NCI-H226 (cell line): ENCODE results near the gene FBLN2.
A peak's percentile ranks its signal among the peaks of the same experiment; 100 is the strongest.
"Not testable (repeated sequence)": the region's sequence is repeated elsewhere in the genome, so short reads cannot be mapped to it uniquely, and the experiment has no call there.

Experiments used
- DNase-seq: peaks from one replicate; pipeline ENCODE4 v3.0.0-alpha.2; 2015

The FBLN2 gene

DNA sequence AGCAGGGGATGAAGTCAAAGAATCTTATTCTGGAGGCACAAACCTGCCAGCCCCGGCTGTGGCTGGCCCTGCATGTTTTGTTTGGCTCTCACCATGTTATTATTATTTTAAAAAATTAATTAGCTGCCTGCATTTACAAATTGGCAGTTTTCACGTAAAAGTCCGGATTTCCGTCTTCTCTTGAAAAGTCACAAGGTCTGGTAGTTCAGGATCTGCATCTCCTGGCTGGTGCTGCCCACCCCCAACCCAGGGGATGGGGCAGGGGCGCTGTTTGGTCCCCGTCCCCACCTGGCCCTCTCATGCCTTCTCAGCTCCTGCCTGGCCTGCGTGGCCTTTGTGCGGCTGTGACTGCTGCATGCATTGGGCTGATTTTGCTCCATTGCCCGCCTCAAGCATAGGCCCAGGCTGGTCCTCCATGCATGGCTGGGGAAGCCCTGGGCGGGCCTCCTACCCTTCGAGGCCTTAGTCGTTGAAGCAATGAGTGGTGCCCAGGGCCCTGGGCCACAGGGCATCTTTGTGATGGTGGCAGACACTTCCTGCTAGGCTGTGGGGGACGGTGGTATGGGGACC lies 2.0 kb downstream of the FBLN2 start:
- DNase-seq = no peak

- no peak for DNase-seq
Measured at GRCh38 chr3:13552857-13553652, 4.1 kb downstream of the FBLN2 start.

DNA sequence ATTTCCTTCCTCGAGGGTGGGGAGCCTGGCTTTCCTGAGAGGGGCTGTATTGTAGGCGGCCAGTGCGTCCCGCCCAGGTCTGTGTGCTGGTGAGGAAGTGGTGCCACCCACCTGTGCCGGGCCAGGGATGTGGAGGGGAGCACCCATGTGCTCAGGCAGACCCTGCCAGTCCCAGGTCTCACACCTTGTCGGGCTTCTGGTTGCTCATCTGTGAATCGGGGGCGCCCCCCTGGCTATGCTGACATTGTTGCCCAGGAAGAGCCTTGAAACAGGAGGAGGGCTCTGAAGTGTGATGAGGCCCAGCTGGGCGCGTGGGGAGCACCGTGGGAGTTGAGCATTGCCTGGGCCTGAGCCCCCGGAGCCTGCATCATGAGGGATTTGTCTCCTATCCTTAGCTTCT lies 4.8 kb downstream of the FBLN2 start:
- DNase-seq = no peak

DNA sequence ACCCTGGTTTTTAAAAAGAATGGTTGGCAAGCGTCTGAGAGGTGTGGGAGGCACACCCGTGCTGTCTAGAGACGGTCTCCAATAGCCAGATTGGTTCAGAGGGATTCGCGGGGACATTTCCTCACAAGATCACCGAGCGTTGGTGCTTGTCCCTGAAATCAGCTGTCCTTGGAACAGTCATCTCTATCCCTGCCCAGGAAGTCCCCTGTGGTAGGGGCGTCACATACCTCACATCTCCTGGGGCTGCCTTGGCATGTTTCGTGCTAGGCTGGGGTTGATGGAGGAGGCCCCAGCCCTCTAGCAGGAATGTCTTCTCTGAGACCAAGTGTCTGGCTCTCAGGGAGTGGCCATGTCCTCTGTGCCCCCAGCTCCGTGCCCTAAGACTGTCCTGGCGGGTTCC lies 6.8 kb downstream of the FBLN2 start:
- no peak for DNase-seq

DNA sequence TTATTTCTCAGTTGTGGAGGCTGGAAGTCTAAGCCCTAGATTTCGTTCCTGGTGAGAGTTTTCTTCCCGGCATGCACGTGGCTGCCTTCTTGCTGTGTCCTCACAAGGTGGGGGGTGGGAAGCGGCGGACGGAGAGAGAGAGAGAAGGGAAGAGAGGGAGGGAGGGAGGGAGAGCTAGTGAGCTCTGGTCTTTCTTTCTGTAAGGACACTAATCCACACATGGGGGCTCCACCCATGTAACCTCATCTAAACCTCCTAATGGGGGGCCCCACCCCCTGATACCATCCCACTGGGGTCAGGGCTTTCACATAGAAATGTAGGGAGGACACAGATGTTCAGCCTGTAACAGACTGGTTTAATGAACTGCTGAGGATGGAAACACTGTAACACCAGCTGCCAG lies 7.3 kb downstream of the FBLN2 start:
- DNase-seq = no peak

DNA sequence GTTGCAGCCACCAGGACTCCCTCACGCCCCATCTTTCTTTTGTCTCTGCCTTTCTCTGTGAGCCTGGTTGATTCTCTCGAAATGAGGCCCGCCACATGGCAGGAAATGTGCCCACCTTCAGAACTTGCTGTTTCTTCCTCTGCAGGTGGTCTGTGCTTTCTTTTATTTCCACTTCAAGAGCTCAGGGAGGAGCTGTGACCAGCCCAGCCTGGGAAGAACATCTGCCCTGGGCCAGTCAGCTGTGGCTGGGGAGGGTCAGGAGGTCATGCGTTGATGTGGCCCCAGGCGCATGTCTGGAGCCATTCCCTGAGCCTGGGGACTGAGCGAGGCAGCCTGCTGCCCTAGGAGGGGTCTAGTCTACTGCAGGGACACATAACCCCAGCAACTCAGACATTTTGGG lies 8.0 kb downstream of the FBLN2 start:
- no peak for DNase-seq

DNA sequence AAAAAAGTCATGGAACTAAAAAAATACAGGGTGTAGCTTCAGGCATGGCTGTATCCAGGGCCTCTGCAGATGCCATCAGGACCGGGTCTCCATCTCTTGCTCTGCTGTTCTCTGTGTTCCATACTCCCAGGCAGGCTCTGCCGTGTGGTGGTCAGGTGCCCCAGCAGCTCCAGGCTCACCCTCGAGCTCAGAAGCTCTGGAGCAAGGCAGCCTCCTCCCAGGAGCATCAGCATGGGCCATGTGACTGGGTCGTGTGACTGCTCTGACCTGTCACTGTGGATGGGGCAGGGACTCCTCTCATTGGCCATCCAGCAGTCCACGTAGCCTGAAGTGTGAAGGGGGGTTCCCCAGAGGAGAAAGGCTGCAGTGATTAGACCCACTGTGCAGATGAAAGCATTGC lies 8.5 kb downstream of the FBLN2 start:
- DNase-seq = no peak

- DNase-seq = no peak
Measured at GRCh38 chr3:13557926-13558325, 9.0 kb downstream of the FBLN2 start.

- DNase-seq = no peak
Measured at GRCh38 chr3:13558651-13559050, 9.7 kb downstream of the FBLN2 start.

GRCh38 chr3:13559764-13560525 lies 11.0 kb downstream of the FBLN2 start:
- DNase-seq = peak; percentile 94

- no peak for DNase-seq
Measured at GRCh38 chr3:13561376-13561775, 12.5 kb downstream of the FBLN2 start.

DNA sequence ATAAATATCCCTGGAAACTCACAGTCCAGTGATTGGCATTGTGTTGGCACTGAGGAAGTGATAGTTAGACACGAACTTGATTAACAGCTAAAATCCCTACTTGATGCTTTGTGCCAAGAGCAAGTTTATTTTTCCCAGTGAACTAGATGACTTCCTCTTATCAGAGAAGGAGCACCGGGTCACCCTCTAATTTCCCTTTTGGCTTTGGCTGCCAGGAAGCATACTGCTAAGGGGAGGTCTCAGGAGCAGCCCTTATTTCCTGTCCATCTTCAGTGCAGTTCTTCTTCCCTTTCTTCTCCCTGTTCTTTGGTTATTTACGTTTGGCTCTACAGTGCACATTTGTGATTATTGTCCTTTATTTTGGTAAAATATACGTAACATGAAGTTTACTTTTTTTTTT lies 13.0 kb downstream of the FBLN2 start:
- DNase-seq = no peak

GRCh38 chr3:13562421-13562820 lies 13.5 kb downstream of the FBLN2 start:
- DNase-seq = not testable (repeated sequence)

GRCh38 chr3:13563321-13563720 lies 14.4 kb downstream of the FBLN2 start:
- no peak for DNase-seq

DNA sequence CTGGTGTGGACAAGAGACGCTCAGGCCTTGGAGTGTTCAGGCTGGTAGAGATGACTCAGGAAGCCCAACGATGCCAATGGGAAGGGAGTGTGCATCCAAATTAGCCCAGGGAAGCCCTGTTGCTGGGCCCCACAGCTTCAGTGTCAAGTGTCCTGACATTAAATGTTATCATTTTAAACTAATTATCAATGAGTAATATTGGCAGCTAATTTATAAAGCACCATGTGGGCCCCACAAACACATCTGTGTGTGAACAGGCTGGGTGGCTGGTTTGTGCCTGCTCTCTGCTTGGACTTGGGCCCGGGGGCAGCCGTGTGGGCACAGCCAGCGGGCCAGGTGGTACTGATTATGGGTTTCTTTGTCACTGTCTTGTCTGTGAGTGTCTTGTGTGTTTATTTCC lies 15.0 kb downstream of the FBLN2 start:
- DNase-seq = no peak

DNA sequence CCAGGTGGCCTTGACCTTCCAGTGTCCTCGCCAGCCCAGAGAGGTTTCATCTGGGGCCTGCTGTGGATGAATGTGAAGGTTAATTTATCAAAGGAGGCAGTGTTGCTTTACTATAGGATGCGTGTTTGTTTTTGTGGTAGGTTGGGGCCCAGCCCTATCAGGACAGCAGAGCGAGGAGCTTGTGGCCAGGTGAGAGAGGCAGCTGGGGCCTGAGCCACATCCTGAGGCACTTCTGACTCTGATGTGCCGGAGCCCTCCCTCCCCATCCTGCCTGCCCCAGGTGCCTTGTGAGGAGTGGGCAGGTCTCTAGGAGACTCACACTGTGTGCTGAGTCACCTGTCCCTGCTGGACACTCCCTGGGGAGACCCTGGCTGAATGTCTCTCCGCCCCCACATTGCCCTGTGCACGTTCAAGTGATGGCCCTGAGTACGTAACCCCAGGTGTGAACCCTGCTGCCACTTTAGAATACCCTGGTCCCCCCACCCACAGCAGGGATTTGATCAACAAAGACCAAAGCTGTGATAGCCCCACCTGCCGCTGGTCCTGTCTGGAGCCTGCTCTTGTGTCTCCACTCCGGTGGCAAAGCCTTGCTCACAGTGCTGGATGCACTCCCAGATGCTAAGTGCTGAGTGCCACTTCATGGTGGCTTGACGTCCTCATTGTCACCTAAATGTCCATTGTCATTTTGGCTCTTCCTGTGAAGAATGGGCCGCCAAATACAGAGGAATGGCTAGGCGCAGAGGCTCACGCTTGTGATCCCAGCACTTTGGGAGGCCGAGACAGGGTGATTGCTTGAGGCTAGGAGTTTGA lies 16.0 kb downstream of the FBLN2 start:
- no peak for DNase-seq

DNA sequence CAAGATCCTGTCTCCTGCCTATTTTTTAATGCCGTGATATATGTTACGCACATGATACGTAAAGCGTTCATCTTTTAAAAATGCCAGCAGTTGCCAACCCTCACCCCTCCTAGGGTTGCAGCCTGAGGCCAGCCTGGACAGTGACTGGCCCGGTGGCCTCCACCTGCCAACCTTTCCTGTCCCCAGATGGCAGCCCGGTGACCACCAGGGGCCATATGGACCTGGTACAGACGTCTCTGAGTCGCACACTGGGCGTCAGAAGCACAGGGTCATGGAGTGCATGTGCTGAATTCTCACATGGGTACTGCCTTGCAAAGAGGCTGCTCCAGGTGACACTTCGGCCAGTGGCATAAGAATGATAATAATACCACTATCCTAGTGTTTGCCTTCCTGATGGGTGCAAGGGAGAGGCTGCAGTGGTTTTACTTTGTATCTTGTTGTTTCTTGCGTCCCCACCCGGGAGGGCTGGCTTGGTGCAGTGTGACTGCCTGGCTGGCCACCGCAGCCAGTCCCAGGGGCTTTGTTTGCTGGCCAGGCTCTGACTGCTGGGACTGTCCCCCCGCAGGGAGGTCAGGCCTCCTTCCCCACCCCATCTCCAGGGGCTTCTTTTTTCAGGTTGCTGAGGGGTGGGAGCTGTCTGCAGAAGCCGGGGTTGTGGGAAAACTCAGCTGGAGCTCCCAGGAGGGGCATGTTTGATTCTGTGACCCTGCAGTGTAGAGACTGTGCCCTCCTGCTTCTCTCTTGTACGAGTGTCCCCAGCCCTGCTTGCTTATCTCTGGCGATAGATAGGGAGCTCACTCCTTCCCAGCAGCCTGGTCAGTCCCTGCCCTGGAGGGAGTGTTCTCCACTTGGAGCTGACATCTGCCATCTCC lies 16.9 kb downstream of the FBLN2 start:
- DNase-seq = no peak

DNA sequence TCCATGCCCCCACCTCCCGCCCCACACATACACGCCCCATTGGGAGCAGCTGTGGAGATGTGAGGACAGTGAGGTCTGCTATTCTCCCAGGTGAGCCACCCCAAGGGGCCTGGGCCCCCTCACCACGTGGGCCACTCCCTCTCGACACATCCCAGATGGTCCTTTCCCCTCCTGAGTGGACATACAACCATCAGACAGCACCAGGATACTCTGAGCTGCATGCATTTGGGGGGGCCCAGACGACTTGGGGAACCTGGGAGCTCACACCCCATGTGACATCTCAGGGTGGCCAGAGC lies 17.5 kb downstream of the FBLN2 start:
- DNase-seq = no peak

GRCh38 chr3:13566769-13567310 lies 17.9 kb downstream of the FBLN2 start:
- no peak for DNase-seq

- no peak for DNase-seq
Measured at GRCh38 chr3:13567684-13568514, 19.0 kb downstream of the FBLN2 start.

- no peak for DNase-seq
Measured at GRCh38 chr3:13568515-13569028, 19.6 kb downstream of the FBLN2 start.
